GM12878 (cell line): ENCODE data around the gene TC2N. TPM values are rescaled to one million over a fixed set of nuclear protein-coding genes. Genes with fewer than 3 reads are reported as not detected.

Source experiments
- ATAC-seq: fragments of 200-7000 bp; cut with Tn5 transposase; 3 replicates; pipeline ENCODE4 v1.9.1; 2020; ENCODE audit warnings: mild to moderate bottlenecking, moderate library complexity
- BruUV-seq: library from RNA; stranded (reverse); fragments of 400-500 nt; replicated peaks from 2 replicates; lab custom pipeline; 2021; lab: Mats Ljungman, UMichigan
- CTCF ChIA-PET: fragments of 300-600 bp; sonication (Branson Sonifier 250); formaldehyde crosslinking; extraction: SDS; loops from one replicate; lab custom pipeline; 2021; ENCODE audit warnings: inconsistent platforms; lab: Yijun Ruan, JAX
- POLR2A ChIA-PET: fragments of 350-600 bp; formaldehyde crosslinking; extraction: SDS; loops from one replicate; lab custom pipeline; 2021; ENCODE audit warnings: inconsistent platforms; lab: Charles Lee
- RAD21 ChIA-PET: fragments of 300-600 bp; sonication (Branson Sonifier 250); formaldehyde crosslinking; loops from one replicate; lab custom pipeline; 2023; ENCODE audit warnings: antibody characterized with exemption; ENCODE audit not compliant: unreplicated experiment; lab: Charles Lee
- SMC1A ChIA-PET: fragments of 300-600 bp; sonication (Branson Sonifier 250); formaldehyde crosslinking; loops from one replicate; lab custom pipeline; 2023; ENCODE audit not compliant: unreplicated experiment, uncharacterized antibody; lab: Charles Lee
- DNase-seq: peaks from one replicate; pipeline ENCODE4 v3.0.0-alpha.2; 2011; ENCODE audit warnings: low read depth, low spot score
- FAIRE-seq: peaks from 3 replicates; lab custom pipeline; 2011; peaks lifted over from hg19 to GRCh38; lab: Jason Lieb, UNC
- H2AFZ ChIP-seq: 2 replicates; pipeline ENCODE4 v1.6.0; 2011; ENCODE audit warnings: low read depth, low read length, control low read depth; ENCODE audit not compliant: control insufficient read depth
- H3K27ac ChIP-seq: 2 replicates; pipeline ENCODE4 v1.5.1; 2011; ENCODE audit warnings: control low read depth; ENCODE audit not compliant: control insufficient read depth, insufficient read depth
- H3K27me3 ChIP-seq, 2 experiments: replicated peaks in 1 of 2; 2 replicates each; pipeline versions ENCODE4 v1.6.0 to v1.6.1; 2011; ENCODE audit warnings: low read length in 1 of 2; ENCODE audit not compliant: control insufficient read depth in 2 of 2, insufficient read depth in 2 of 2
- H3K36me3 ChIP-seq, 2 experiments: 2 replicates each; pipeline ENCODE4 v1.5.1; 2011; ENCODE audit warnings: low read length in 1 of 2; ENCODE audit not compliant: control insufficient read depth in 2 of 2, insufficient read depth in 2 of 2
- H3K4me1 ChIP-seq: 2 replicates; pipeline ENCODE4 v1.6.1; 2011; ENCODE audit warnings: mild to moderate bottlenecking, low read length, moderate library complexity, mixed read lengths; ENCODE audit not compliant: control insufficient read depth, insufficient read depth
- H3K4me2 ChIP-seq: 2 replicates; pipeline ENCODE4 v1.6.0; 2011; ENCODE audit warnings: control low read depth; ENCODE audit not compliant: control insufficient read depth, insufficient read depth
- H3K4me3 ChIP-seq: fragments of 200-600 bp; sonication (generic); 2 replicates; pipeline ENCODE4 v1.5.1; 2016
- H3K79me2 ChIP-seq: 2 replicates; pipeline ENCODE4 v1.6.0; 2011; ENCODE audit warnings: low read length; ENCODE audit not compliant: control insufficient read depth, insufficient read depth
- H3K9ac ChIP-seq: 2 replicates; pipeline ENCODE4 v1.8.0; 2011; ENCODE audit warnings: low read length, control low read depth, mixed read lengths; ENCODE audit not compliant: control insufficient read depth, insufficient read depth
- H3K9me3 ChIP-seq: replicated peaks from 3 replicates; pipeline ENCODE4 v1.5.1; 2011; ENCODE audit warnings: mild to moderate bottlenecking, low read length; ENCODE audit not compliant: control insufficient read depth, insufficient read depth
- H4K20me1 ChIP-seq: 2 replicates; pipeline ENCODE4 v1.6.0; 2011; ENCODE audit not compliant: control insufficient read depth, insufficient read depth
- CBX3 ChIP-seq: fragments of 200-600 bp; sonication (generic); IDR thresholded peaks from 2 replicates; pipeline ENCODE4 v1.6.1; 2016; ENCODE audit warnings: low read depth, borderline replicate concordance
- CREB1 ChIP-seq: IDR thresholded peaks from 2 replicates; pipeline ENCODE4 v1.6.1; 2012; ENCODE audit warnings: low read depth, mild to moderate bottlenecking, inconsistent platforms
- CREM ChIP-seq: IDR thresholded peaks from 2 replicates; pipeline ENCODE4 v1.6.1; 2014; ENCODE audit warnings: antibody characterized with exemption, low read depth
- E2F4 ChIP-seq: IDR thresholded peaks from 2 replicates; pipeline ENCODE4 v1.6.1; 2012; ENCODE audit warnings: low read depth, low read length, improper control_type of control experiment
- LARP7 ChIP-seq: fragments of 450-650 bp; IDR thresholded peaks from 2 replicates; pipeline ENCODE4 v1.6.1; 2017; ENCODE audit warnings: mild to moderate bottlenecking
- RAD51 ChIP-seq: fragments of 450-650 bp; IDR thresholded peaks from 2 replicates; pipeline ENCODE4 v1.6.1; 2016; ENCODE audit warnings: moderate library complexity, mild to moderate bottlenecking, inconsistent platforms
- RUNX3 ChIP-seq: IDR thresholded peaks from 2 replicates; pipeline ENCODE4 v1.6.1; 2012; ENCODE audit warnings: low read length, inconsistent platforms
- SREBF2 ChIP-seq: IDR thresholded peaks from 2 replicates; pipeline ENCODE4 v1.6.1; 2012; ENCODE audit warnings: mild to moderate bottlenecking, low read length
- SUPT20H ChIP-seq: IDR thresholded peaks from 2 replicates; pipeline ENCODE4 v1.6.1; 2011; ENCODE audit warnings: low read depth, mild to moderate bottlenecking, low read length, moderate library complexity, borderline replicate concordance; ENCODE audit not compliant: control insufficient read depth
- TARDBP ChIP-seq: IDR thresholded peaks from 2 replicates; pipeline ENCODE4 v1.6.1; 2016; ENCODE audit warnings: borderline replicate concordance
- WRNIP1 ChIP-seq: IDR thresholded peaks from 2 replicates; pipeline ENCODE4 v1.6.1; 2011; ENCODE audit warnings: low read depth, low read length, improper control_type of control experiment, borderline replicate concordance
- ZBED1 ChIP-seq: IDR thresholded peaks from 2 replicates; pipeline ENCODE4 v1.6.1; 2016; ENCODE audit warnings: borderline replicate concordance
- ZNF687 ChIP-seq: fragments of 450-650 bp; IDR thresholded peaks from 2 replicates; pipeline ENCODE4 v1.6.1; 2017; ENCODE audit warnings: mild to moderate bottlenecking, moderate library complexity
- WGBS: methylation state at CpG from one replicate; pipeline ENCODE4 v1.1.6; 2016; ENCODE audit warnings: low lambda C conversion rate; ENCODE audit not compliant: insufficient replicate concordance, insufficient coverage; ENCODE audit errors: missing lambda C conversion rate; 5-methylcytosine and 5-hydroxymethylcytosine counted together
- in situ Hi-C: fragments of 300-500 bp; cut with MboI; formaldehyde crosslinking; loops from 9 replicates; pipeline ENCODE4 v1.14.3; 2018; ENCODE audit warnings: mixed read lengths
- intact Hi-C: fragments of 100-400 bp; cut with micrococcal nuclease; formaldehyde crosslinking; loops from one replicate; pipeline ENCODE4 v1.14.2; 2022; ENCODE audit not compliant: unreplicated experiment
- polyA plus RNA-seq, 11 experiments: library from polyadenylated mRNA; depleted of rRNA in 4 of 11; unstranded in 6 of 11; stranded (reverse) in 5 of 11; fragments of >200 nt; fragmentation: Nextera tagmentation in 4 of 11; fragmentation: Illumina TruSeq in 1 of 11; extraction: Ambion mirVana in 4 of 11; extraction: Trizol in 1 of 11; gene quantifications; 1 replicate in 1 of 11; 2 replicates in 10 of 11; pipeline versions ENCODE4 v1.2.1 to v1.2.3, GENCODE V29; 2011 to 2016; ENCODE audit warnings: inconsistent platforms in 2 of 11, missing spikeins in 2 of 11, low read depth in 1 of 11
- total RNA-seq, 4 experiments: library from RNA; depleted of rRNA in 3 of 4; stranded (reverse); fragments of >200 nt in 3 of 4; fragmentation: Illumina TruSeq in 1 of 4; extraction: Trizol in 1 of 4; gene quantifications; 2 replicates each; pipeline versions ENCODE4 v1.2.1 to v1.2.3, GENCODE V29; 2013 to 2021

Gene TC2N
- total and polyA plus RNA-seq, 10 of the 15 experiments (the other 5 are each of a cell fraction or from before 2014, with no cell fraction given): 0.15 to 1.6 (median 0.35) TPM

- Histone ChIP-seq H3K4me2 (no peak overlapping the region), H4K20me1 (no peaks in the 10 kb centered on the region), H3K27me3 (no peaks in the 10 kb centered on the region; a peak in 1 of 4 replicates), H3K4me3 (no peak overlapping the region), H3K36me3 (no peaks in the 10 kb centered on the region), H3K27ac (no peak overlapping the region), H3K9me3 (no peaks in the 10 kb centered on the region), H3K79me2 (no peaks in the 10 kb centered on the region), H3K9ac (no peak overlapping the region), H2AFZ (no peak overlapping the region), H3K4me1 (peaks cover 6% of the 10 kb centered on the region; the same call in 1 of the 2 replicates)
- BruUV-seq: no TSS peak
- intact Hi-C loops: no loop called here
- ATAC-seq (no peak), FAIRE-seq (no peak), DNase-seq (no peak)
- WGBS: 42% methylated on average over 2 of the region's 2 CpGs
- ChIA-PET CTCF (no interaction called here), RAD21 (no interaction called here), SMC1A (no interaction called here), POLR2A (interaction anchor here (0.7 kb wide), 1 partner anchor 17 kb away, joined by 5 read pairs; no protein-coding TSS in a partner anchor)
- in situ Hi-C loops: no loop called here
- TF ChIP-seq LARP7 (no peak), CREM (no peak)
These were observed 97.2 kb downstream of the TC2N start for GRCh38 chr14:91770185-91770584.

GRCh38 chr14:91755570-91756295, 111.6 kb downstream of the TC2N start:
- ChIA-PET SMC1A (interaction anchor here (1.5 kb wide), 1 partner anchor 18 kb away, joined by 4 read pairs; no protein-coding TSS in a partner anchor), POLR2A (no interaction called here), RAD21 (no interaction called here), CTCF (no interaction called here)
- Histone ChIP-seq H4K20me1 (no peaks in the 10 kb centered on the region), H3K36me3 (no peaks in the 10 kb centered on the region), H3K27ac (no peak overlapping the region), H3K27me3 (no peaks in the 10 kb centered on the region), H3K9me3 (peaks cover 3% of the 10 kb centered on the region; the same call in 1 of the 3 replicates), H2AFZ (no peak overlapping the region), H3K4me3 (no peak overlapping the region), H3K4me1 (no peaks in the 10 kb centered on the region), H3K79me2 (no peaks in the 10 kb centered on the region), H3K9ac (no peak overlapping the region), H3K4me2 (no peak overlapping the region)
- DNase-seq: no peak
- no peak for ATAC-seq
- intact Hi-C loops: no loop called here
- no TSS peak for BruUV-seq
- in situ Hi-C loops: no loop called here
- FAIRE-seq: peak; percentile 35
- 29% methylated on average over 4 of the region's 4 CpGs for WGBS
- TF ChIP-seq SREBF2: no peak
- no peak for TF ChIP-seq E2F4
- no peak for TF ChIP-seq ZNF687
- no peak for TF ChIP-seq SUPT20H
- no peak for TF ChIP-seq TARDBP
- TF ChIP-seq WRNIP1: no peak
- TF ChIP-seq ZBED1: no peak
- no peak for TF ChIP-seq RUNX3
- TF ChIP-seq RAD51: no peak
- no peak for TF ChIP-seq CREB1
- no peak for TF ChIP-seq CBX3
